GM18505 (cell line): ENCODE measurements around the gene KCNQ2.

Experiments used
- ATAC-seq: cut with Tn5 transposase; IDR thresholded peaks from one replicate; pipeline ENCODE4 v1.9.1; 2021; ENCODE audit not compliant: unreplicated experiment
- POLR2A ChIP-seq: IDR thresholded peaks from 4 replicates; pipeline ENCODE4 v1.6.1; 2011; ENCODE audit warnings: borderline replicate concordance; ENCODE audit not compliant: insufficient read depth, insufficient read length; ENCODE audit errors: extremely low read depth

Gene KCNQ2

GRCh38 chr20:63466250-63466825 is 6.1 kb downstream of the KCNQ2 start:
- TF ChIP-seq POLR2A, result no peak

GRCh38 chr20:63465380-63466249 is 6.8 kb downstream of the KCNQ2 start:
- no peak for TF ChIP-seq POLR2A
- no peak for ATAC-seq

More at GRCh38 chr20:63466250-63466825, 6.1 kb downstream of the KCNQ2 start:
- no peak for ATAC-seq

GRCh38 chr20:63464289-63464635 is 8.2 kb downstream of the KCNQ2 start:
- ATAC-seq, result no peak
- no peak for TF ChIP-seq POLR2A

- no peak for ATAC-seq
- TF ChIP-seq POLR2A, result no peak
These were observed 8.8 kb downstream of the KCNQ2 start for GRCh38 chr20:63463400-63464288.

GRCh38 chr20:63462244-63462643 is 10.2 kb downstream of the KCNQ2 start:
- no peak for ATAC-seq
- TF ChIP-seq POLR2A, result no peak

GRCh38 chr20:63461104-63461763 is 11.2 kb downstream of the KCNQ2 start:
- TF ChIP-seq POLR2A, result no peak
- ATAC-seq, result no peak

- TF ChIP-seq POLR2A, result no peak
- ATAC-seq, result no peak
These were observed 13.4 kb downstream of the KCNQ2 start for GRCh38 chr20:63459070-63459380.

GRCh38 chr20:63458170-63459069 is 14.0 kb downstream of the KCNQ2 start:
- no peak for TF ChIP-seq POLR2A
- no peak for ATAC-seq

- no peak for TF ChIP-seq POLR2A
- ATAC-seq, result no peak
These were observed 14.7 kb downstream of the KCNQ2 start for GRCh38 chr20:63457737-63458136.

GRCh38 chr20:63456429-63457284 is 15.8 kb downstream of the KCNQ2 start:
- TF ChIP-seq POLR2A, result no peak
- no peak for ATAC-seq

GRCh38 chr20:63455568-63455859 is 16.9 kb downstream of the KCNQ2 start:
- no peak for ATAC-seq
- no peak for TF ChIP-seq POLR2A
